GM19438 (cell line): ENCODE data around the gene KLK15.
"Not testable (repeated sequence)": the region's sequence is repeated elsewhere in the genome, so short reads cannot be mapped to it uniquely, and the experiment has no call there.

Experiments used
- ATAC-seq: cut with Tn5 transposase; IDR thresholded peaks from one replicate; pipeline ENCODE4 v1.9.1; 2021; ENCODE audit warnings: low read depth; ENCODE audit not compliant: unreplicated experiment

KLK15 gene

GRCh38 chr19:50797781-50798658 lies 35.4 kb downstream of the KLK15 start:
- ATAC-seq, result no peak

GRCh38 chr19:50797429-50797780 lies 36.0 kb downstream of the KLK15 start:
- no peak for ATAC-seq

DNA sequence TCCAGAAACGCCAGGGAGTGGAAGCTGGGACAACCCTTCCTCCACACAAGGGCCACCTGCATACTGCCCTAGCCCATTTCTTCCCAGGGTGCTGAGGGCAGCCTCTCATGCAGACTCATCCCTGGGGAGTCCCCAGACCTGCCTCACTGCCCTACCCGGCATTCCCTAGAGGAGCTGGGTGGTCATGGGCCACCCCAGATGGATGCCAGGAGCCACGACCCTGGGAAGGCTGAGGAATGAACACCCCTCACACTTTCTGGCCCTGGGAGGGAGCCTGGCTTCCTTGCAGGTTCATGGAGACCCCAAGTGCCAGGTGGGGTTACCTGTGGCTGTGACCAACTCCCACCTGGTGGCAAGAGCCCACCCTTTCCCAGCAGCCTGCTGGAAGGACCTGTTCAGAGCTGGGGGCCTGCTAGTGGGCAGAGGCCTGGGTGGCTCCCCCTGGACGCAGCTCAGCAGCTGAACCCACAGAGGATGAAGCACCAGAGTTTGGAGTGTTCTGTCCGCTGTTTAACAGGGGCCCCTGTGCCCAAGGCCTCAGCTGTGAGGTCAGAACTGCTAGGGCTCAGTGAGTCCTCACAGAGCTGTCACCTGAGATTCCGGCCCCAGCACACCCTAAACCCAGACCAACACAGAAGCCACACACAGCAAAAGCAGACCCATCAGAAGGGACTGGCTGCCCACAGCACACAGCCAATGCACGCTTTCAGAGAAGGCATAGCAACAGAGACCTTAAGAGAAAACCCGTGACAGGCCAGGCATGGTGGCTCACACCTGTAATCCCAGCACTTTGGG lies 36.5 kb downstream of the KLK15 start:
- ATAC-seq, result no peak

DNA sequence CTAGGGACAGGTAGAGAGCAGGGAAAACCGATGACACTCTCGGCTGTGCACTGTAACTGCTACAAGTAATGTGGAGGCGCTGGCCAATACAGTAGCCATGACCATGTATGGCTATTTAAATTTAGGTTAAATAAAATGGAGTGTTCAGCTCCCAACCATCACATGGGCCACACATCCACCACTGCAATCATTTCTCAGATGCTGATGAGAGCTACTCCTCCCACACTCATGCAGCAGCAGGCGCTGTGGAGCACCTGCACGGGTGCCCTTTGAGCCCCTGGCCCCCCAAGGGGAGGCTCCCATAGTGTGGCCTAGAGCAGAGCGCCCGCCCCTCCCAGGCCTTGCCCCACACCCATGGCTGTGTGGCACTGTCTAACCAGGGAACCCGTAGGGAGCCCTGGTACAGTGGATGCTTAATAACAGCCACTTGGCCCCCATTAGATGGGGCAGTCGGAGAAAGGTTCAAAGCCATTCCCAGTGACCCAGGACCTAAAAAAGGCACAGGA lies 37.2 kb downstream of the KLK15 start:
- no peak for ATAC-seq

GRCh38 chr19:50795664-50796073 lies 37.7 kb downstream of the KLK15 start:
- no peak for ATAC-seq

DNA sequence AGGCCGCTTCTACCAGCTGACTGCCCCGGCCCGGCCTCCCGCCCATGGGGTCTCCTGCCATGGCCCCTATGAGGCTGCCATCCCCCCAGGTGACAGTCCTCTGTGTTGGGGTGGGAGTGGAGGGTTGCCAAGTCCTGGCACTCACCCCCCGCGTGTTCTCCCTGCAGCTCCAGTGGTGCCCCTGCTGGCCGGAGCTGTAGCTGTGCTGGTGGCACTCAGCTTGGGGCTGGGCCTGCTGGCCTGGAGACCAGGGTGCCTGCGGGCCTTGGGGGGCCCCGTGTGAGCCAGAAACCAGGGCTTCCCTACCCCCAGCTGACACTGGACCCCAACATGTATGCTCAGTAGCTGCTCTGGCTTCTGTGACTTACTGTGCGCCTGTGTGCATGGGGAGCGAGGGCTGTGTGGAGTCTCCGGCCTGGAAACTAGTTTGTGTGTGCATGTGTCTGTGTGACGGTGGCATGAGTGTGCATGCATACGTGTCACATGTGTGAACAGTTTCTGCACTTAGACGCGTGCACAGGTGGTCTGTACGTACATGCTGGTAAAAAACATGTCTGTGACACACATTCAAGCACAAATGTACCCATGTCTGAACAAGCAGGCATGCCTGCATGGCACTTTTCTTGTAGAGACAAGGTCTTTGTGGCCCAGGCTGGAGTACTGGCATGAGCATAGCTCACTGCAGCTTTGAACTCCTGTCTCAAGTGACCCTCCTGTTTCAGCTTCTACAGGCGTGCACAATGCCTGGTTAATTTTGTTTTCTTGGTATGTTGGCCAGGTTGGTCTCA lies 38.3 kb downstream of the KLK15 start:
- ATAC-seq, result no peak

GRCh38 chr19:50794074-50794875 lies 39.1 kb downstream of the KLK15 start:
- no peak for ATAC-seq

- no peak for ATAC-seq
Observed at GRCh38 chr19:50793558-50794065, 39.8 kb downstream of the KLK15 start.

DNA sequence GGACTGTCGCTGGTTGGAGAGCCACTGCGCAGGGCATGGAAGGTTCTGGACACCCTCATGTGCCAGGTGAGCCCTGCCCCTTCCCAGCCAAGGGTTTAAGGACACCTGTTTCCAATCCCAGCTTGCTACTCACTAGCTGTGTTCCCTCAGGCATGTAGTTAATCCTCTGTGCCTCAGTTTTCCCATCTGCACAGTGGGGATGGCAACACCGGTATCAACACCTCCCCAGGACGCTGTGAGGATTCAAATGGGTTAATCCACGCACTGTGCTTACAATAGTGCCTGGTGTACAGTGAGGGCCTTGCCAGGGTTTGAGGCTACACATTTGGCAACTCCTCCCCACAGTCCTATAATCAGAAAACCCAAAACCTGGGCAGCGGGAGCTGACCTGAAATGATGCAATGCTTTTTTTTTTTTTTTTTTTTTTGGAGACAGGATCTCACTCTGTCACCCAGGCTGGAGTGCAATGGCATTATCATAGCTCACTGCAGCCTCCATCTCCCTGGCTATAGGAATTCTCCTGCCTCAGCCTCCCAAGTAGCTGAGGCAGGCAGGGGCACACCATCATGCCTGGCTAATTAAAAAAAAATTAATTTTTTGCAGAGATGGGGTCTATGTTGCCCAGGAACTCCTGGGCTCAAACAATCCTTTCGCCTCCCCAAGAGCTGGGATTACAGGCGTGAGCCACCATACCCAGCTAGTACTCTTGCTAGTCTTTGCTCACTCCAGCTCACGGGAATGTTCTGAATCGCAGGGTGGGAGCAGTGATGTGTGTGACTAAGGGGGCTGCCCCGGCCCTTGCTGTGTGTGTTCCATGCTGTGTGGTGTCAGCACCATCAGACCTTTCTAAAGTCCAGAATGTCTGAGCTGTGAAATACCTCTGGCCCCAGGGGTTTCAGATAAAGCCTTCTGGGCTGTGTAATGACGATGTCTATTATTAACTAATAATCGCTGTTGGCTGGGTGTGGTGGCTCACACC lies 40.8 kb downstream of the KLK15 start:
- ATAC-seq, result no peak

DNA sequence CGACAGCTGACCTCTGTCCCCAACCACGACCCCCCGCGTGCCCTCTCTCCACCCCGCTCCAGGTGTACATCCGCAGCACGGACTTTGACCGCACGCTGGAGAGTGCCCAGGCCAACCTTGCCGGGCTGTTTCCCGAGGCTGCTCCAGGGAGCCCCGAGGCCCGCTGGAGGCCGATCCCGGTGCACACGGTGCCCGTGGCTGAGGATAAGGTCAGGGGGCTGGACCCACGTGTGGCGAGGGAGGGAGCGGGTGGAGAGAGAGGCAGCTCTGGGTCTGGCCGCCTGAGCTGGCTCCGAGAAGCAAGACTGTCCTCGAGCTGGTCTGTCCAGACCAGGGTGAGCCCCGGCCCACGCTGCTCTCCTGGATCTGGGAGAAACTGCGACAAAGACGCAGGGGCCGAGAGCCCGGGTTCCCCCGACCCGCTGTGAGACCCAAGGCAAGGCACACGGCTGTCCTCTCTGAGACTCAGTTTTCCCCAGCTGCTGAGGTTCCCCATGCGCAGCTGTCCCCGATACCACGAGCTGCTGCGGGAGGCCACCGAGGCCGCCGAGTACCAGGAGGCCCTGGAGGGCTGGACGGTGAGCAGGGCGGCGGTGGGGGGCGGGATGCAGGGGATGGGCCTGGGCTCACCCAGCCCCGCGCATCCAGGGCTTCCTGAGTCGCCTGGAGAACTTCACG lies 41.6 kb downstream of the KLK15 start:
- ATAC-seq, result no peak

GRCh38 chr19:50790922-50791467 lies 42.4 kb downstream of the KLK15 start:
- ATAC-seq, result no peak

- ATAC-seq, result no peak
Observed at GRCh38 chr19:50790396-50790795, 43.0 kb downstream of the KLK15 start, which contains the start of gene ACP4. Gene ACP4, plus strand, starts transcription at chr19:50790415. Its CDS starts 0 bp downstream, at chr19:50790415.

GRCh38 chr19:50785329-50785728 lies 48.0 kb downstream of the KLK15 start:
- ATAC-seq, result no peak

- no peak for ATAC-seq
Observed at GRCh38 chr19:50784710-50785109, 48.7 kb downstream of the KLK15 start.

DNA sequence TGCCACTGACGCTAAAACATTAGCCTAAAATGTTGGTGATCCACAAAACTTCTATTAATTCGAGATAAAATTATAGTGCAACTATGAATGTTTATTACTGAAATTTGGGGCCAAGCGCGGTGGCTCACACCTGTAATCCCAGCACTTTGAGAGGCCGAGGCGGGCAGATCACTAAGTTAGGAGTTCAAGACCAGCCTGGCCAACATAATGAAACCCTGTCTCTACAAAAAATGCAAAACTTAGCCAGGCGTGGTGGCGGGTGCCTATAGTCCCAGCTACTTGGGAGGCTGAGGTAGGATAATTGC lies 49.6 kb downstream of the KLK15 start:
- ATAC-seq, result not testable (repeated sequence)

- no peak for ATAC-seq
Observed at GRCh38 chr19:50780753-50781435, 52.5 kb downstream of the KLK15 start.
